Activated CD4-positive, alpha-beta T cell treated with anti-CD3 and anti-CD28 coated beads, Interleukin-2, amount 10 ng/mL, durations not matched to agents 24 days and 14 days (primary cell): ENCODE results near the gene APOBEC3H. TPM values are rescaled to one million over a fixed set of nuclear protein-coding genes. Genes with fewer than 3 reads are reported as not detected.

Source experiments
- total RNA-seq: library from RNA; stranded (reverse); gene quantifications from 2 replicates; pipeline ENCODE4 v1.2.3, GENCODE V29; 2022

Gene APOBEC3H
- total RNA-seq, 1 donor from 2014 or later, result 7.6 TPM

Other genes starting within 250 kb of the APOBEC3H start
- 178 and 180 TPM in 2 replicates for gene CBX6, start 225.0 kb upstream of the APOBEC3H start, total RNA-seq
- gene APOBEC3A, start 139.6 kb upstream of the APOBEC3H start, total RNA-seq, result not detected in 2 replicates
- gene APOBEC3B, start 114.9 kb upstream of the APOBEC3H start, total RNA-seq, result 25.4 and 26.1 TPM in 2 replicates
- 73.6 and 74.8 TPM in 2 replicates for gene APOBEC3C, start 83.0 kb upstream of the APOBEC3H start, total RNA-seq
- 26.2 and 26.7 TPM in 2 replicates for gene APOBEC3D, start 76.1 kb upstream of the APOBEC3H start, total RNA-seq
- gene APOBEC3F, start 56.4 kb upstream of the APOBEC3H start, total RNA-seq, result 16.9 and 19.8 TPM in 2 replicates
- 47.2 and 48.5 TPM in 2 replicates for gene APOBEC3G, start 20.0 kb upstream of the APOBEC3H start, total RNA-seq
- gene CBX7, start 55.4 kb downstream of the APOBEC3H start, total RNA-seq, result 10.8 and 11.6 TPM in 2 replicates
- gene PDGFB, start 147.7 kb downstream of the APOBEC3H start, total RNA-seq, result 2.2 and 2.3 TPM in 2 replicates
- 2,129 and 2,132 TPM in 2 replicates for gene RPL3, start 222.4 kb downstream of the APOBEC3H start, total RNA-seq